Measurements from ENCODE around the gene NQO2. TPM values are rescaled to one million over a fixed set of nuclear protein-coding genes. Genes with fewer than 3 reads are reported as not detected.

Gene NQO2
- total and polyA plus RNA-seq, 12 donors: 29.5 to 107 (median 52.4) TPM

GRCh38 chr6:3031857-3032640, 32.4 kb downstream of the NQO2 start:
- Histone ChIP-seq H3K9me3 (peaks cover 0 to 6% (median 0%) of the 10 kb centered on the region in 11 donors), H3K4me3 (no peak overlapping the region), H3K4me1 (peaks cover 0 to 6% (median 0%) of the 10 kb centered on the region in 9 donors), H3K27ac (no peak overlapping the region), H3K27me3 (no peaks in the 10 kb centered on the region), H3K36me3 (no peaks in the 10 kb centered on the region)
- ATAC-seq (no peak), DNase-seq (no peak)
- intact Hi-C loops (cut with DNase I): no loop called here
- TF ChIP-seq CTCF (IDR thresholded peaks at IDR 0.05): no peak
- 70 to 78% methylated on average over 15 of the region's 15 CpGs for WGBS, 2 donors

GRCh38 chr6:3032986-3033385, 33.3 kb downstream of the NQO2 start:
- Histone ChIP-seq H3K9me3 (peaks cover 0 to 6% (median 0%) of the 10 kb centered on the region in 11 donors), H3K4me3 (no peak overlapping the region), H3K4me1 (peaks cover 0 to 10% (median 0%) of the 10 kb centered on the region in 9 donors), H3K27ac (no peak overlapping the region), H3K36me3 (no peaks in the 10 kb centered on the region), H3K27me3 (no peaks in the 10 kb centered on the region)
- intact Hi-C loops (cut with DNase I): no loop called here
- no peak for TF ChIP-seq CTCF (IDR thresholded peaks at IDR 0.05)
- no peak for ATAC-seq
- DNase-seq: no peak
- WGBS, 2 donors: 94 to 96% methylated on average over 3 of the region's 3 CpGs

GRCh38 chr6:3033652-3034051, 34.0 kb downstream of the NQO2 start:
- DNase-seq: no peak
- intact Hi-C loops (cut with DNase I): no loop called here
- Histone ChIP-seq H3K4me1 (peaks cover 0 to 10% (median 0%) of the 10 kb centered on the region in 9 donors), H3K9me3 (peaks cover 0 to 6% (median 0%) of the 10 kb centered on the region in 11 donors), H3K36me3 (no peaks in the 10 kb centered on the region), H3K4me3 (no peak overlapping the region), H3K27me3 (no peaks in the 10 kb centered on the region), H3K27ac (no peak overlapping the region)
- no peak for TF ChIP-seq CTCF (IDR thresholded peaks at IDR 0.05)
- ATAC-seq: no peak
- WGBS, 2 donors: 96% methylated on average over 5 of the region's 5 CpGs

GRCh38 chr6:3035397-3035796, 35.7 kb downstream of the NQO2 start:
- Histone ChIP-seq H3K4me3 (no peak overlapping the region), H3K27me3 (no peaks in the 10 kb centered on the region), H3K9me3 (peaks cover 0 to 6% (median 0%) of the 10 kb centered on the region in 11 donors), H3K27ac (no peak overlapping the region), H3K36me3 (no peaks in the 10 kb centered on the region), H3K4me1 (peaks cover 0 to 10% (median 0%) of the 10 kb centered on the region in 9 donors)
- intact Hi-C loops (cut with DNase I): no loop called here
- TF ChIP-seq CTCF (IDR thresholded peaks at IDR 0.05): no peak
- WGBS, 2 donors: 38 to 73% methylated on average over 5 of the region's 5 CpGs
- DNase-seq (no peak), ATAC-seq (peak in 1 of 8 donors; percentile 41)
